GM21526 (cell line): ENCODE results near the gene DUSP10.

Experiments used
- ATAC-seq: cut with Tn5 transposase; IDR thresholded peaks from one replicate; pipeline ENCODE4 v1.9.1; 2021; ENCODE audit warnings: moderate library complexity; ENCODE audit not compliant: unreplicated experiment, low FRiP score

DUSP10 gene

DNA sequence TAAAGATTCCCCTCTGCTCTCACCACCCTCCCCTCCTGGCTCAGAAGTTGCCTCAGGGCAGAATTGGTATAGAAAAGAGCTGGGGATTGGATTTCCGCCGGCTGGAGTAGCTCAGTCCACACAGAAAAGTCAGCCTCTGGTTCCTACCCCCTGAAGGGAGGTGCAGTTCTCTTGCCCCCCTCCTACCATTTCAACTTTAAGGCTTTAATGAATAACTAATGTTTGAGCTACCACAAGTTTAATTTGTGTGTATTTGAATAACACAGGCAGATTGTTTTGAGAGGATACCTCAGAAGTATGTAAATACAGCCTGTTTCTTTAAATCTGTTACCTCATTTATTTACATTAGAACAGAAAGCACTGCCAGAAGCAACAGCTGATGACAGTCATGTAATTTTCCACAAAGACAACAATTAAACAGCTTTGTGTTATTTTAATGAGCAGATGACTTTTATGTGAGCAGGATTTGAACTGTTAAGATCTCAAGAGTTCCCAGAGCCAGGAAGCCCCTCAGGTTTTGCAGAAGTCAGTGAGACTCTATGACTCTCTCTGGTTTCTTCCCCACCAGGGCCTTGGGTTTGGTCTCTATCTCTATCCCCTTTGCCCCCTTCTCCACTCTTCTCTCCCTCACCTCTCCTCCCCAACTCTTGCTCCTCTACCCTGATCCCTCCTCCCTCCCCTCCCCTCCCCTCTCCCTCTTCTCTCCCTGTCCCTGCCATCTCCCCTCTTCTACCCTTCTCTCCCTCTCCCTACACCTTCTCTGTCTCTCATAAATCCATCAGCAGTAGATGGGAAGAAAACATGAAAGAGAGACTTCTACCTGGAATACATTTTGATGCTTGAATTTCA is 26.3 kb downstream of the DUSP10 start:
- ATAC-seq: no peak

DNA sequence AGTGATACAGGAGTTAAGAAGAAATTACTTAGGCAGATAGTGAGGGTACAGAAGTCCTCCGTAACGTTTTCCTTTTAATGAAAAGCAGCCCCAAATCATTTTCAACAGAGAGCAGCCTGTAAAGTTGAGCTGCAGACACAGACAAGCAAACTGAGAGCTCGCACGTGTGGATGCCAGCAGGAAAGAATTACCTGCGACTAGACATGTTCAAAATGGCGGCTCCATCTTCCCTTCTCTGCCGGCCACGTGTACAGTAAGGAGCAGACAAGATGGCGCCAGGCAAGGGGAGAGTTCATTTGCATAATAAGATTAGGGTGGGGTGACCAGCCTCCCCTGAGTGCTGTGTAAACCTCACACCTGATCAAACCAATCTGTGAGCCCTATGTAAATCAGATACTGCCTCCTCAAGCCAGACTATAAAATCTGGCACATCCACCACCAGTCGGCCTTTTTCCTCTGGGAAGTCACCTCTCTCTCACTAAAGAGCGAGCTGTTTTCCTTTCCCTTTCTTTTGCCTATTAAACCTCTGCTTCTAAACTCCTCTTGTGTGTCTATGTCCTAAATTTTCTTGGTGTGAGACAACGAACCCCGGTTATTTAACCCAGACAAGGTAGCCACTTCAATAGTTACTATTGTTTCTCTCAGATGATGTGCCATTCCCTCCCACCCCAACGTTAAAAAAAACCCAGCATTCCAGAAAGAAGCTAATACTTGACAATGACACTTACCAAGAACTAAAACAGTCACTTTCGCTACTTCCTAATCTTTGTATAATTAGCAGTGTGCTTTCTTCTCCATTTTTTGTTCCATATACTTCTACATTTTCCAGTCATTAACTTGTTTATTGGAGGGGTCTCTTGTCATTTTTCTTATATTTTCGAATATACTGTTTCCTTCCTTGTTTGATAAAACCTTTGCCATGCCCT is 27.4 kb downstream of the DUSP10 start:
- ATAC-seq: no peak

DNA sequence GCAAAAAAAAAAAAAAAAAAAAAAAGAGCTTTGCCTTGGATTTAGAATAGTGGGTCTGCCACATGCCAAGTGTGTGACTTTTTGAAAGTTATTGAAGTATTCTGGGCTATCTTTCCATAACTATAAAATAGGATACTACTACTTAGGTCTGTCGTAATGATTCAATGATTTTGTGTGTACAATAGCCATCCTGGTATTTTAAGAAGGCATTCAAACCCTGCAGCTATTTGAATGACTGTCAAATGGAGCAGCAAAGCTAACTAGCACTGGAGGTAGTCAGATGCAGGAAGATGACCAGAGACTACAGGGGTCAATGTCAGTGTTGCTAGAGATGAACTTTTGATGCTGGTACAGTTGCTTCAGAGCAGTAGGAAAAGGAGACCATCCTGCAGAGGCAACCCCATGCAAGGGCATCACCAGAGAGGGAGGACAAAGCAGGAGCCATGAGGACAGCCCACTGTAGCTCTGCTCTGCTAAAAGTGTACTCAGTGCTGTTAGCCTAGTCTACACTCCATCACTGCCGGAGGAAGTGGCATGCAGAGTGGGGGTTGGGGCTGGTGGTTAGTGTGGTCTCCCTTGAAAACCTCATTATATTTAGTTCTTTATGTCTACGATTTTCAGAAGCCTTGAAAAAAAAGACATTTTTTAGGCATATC is 29.0 kb downstream of the DUSP10 start:
- ATAC-seq: peak; percentile 61

DNA sequence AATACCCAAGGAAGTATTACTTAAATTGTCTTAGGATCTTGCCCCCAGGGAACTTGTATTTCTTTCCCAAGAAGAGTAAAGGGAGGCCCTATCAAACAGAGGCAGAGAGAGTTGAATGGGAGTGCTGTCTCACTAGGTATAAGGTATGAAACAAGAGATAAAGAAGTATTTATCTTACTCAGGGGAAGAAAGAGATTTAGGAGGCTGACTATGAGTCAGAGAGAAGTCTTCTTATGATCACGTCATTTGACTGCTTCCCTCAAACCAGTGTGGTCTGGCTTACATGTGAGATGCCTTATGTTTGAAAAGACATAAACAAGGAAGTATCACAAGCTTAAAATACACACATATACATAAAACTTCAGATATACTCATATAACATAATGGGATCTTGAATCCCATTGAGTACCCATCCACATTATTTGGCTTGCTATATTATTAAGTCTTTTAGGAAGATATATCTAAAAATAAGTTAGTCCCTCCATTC is 29.6 kb downstream of the DUSP10 start:
- ATAC-seq: peak; percentile 62

DNA sequence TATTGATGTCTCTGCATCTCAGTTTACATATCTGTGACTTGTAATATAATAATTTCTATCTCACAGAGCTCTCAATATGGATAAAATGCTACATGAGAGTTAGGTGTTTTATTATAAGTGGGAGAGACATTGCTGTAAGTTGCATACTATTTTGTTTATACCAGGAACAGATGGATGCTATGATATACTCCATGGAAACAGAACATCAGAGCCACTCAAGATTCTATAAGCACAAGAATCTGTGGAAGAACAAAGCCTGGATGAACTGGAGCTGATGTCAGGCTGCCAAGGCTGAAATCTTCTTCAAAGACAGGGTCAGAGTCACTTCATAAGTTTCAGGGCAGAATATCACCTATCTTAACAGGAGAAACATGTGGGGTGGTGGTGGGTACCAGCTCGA is 30.2 kb downstream of the DUSP10 start:
- ATAC-seq: no peak

DNA sequence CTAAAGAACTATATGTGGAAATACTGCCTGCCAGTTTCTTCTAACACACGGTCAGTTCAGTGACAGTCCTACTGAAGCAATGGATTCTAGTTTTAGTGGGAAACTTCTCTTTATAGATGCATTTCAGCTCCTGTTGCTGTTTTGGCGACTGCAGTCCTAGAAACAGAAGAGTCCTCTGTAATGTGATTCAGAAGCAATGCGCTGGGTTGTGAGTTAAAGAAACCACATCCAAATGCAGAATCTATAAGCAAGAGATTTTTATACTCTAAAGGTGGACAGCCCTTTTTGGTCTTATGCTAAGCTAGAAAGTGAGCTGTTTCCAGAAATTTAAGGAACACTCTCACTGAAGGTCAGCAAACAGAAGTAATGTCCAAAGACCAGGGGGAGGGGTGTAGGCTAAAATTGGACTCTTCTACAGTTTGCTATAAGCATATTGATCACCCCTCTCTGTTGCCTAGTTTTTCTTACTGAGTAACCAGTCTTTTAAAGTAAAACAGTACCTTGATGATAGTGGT is 30.8 kb downstream of the DUSP10 start:
- no peak for ATAC-seq

DNA sequence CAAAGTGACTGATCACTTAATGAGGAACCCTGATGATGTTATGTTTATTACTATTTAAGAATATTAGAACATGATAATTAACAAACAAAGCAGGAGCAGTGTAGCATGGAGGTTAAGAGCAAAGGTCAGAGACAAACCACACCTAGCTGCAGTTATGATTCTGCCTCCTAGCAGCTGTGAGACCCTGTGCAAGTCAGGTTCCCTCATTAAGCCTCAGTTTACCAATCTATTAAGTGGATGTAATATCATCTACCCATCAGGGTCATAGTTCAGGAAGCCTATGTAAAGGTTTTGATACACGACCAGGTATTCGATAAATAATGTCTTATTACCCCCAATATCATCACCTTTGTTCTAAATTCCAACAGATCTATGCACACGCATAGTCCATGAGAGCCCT is 32.0 kb downstream of the DUSP10 start:
- ATAC-seq: no peak

DNA sequence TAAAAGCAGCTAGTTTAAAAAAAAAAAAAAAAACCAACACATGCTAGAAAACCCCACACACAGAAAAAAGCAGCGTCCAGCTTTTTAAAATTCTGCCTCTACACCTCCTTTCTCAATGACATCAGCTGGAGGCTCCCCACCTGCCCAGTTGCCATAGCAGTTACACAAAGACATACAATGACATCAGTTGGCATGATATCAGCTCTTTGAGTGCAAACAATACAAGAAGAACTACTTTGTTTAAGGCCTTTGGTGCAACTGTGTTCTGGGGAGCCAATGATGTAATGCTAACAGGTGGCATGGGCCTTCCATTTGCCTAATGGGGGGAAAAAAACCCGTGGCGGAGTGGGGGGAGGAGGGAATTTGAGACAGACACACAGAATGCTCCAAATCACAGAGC is 32.9 kb downstream of the DUSP10 start:
- ATAC-seq: no peak

DNA sequence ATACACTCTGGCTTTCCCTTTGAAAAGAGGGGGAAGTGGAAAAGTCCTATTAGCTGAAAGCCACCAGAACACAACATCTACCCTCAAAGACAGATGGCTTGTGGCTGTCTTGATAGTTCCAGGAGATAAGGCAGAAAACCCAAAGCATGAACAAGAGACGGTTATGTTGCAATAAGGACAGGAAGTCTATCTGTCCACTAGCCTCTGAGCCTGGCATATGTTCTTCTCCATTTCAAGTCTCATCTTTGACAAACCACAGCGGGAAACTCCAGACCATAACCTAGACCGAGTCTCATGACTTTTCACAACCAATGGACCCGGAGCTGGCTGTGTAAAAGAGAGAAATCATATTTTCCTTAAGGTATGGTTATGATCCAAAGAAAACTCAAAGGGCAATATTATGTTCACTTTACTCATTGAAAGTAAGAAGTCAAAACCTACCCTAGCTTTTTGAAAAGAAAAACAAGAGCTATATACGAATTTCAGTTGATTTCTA is 33.8 kb downstream of the DUSP10 start:
- ATAC-seq: peak; percentile 51

DNA sequence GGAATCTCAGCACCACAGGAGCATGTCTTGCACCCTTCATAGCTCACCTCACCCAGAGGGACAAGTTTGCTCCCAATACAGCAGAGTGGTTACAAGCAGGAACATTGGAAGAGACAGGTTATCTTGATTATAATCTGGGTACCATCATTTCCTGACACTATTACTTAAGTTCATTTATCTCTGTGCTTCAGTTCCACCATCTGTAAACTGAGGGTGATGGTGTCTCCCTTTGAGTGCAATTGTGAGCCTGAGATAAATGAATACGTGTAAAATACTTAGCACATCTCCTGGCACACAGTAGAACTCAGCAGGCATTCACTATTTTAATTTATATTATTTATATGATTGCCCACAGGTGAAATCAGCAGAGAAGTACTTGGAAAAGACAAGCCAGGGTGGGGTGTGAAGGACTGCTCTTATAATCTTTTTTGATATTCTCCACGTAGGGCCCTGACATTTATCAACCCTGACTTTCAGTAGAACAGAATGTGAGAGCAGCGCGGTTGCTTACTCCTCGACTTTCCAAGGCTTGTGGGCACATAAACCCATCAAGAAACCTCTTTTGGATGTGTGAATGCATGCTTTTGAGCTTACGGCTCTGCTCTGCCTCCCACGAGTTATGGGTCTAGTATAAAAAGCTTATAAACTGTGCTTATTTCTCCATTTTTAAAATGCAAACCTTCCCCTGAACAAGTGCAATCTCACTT is 34.9 kb downstream of the DUSP10 start:
- ATAC-seq: no peak

DNA sequence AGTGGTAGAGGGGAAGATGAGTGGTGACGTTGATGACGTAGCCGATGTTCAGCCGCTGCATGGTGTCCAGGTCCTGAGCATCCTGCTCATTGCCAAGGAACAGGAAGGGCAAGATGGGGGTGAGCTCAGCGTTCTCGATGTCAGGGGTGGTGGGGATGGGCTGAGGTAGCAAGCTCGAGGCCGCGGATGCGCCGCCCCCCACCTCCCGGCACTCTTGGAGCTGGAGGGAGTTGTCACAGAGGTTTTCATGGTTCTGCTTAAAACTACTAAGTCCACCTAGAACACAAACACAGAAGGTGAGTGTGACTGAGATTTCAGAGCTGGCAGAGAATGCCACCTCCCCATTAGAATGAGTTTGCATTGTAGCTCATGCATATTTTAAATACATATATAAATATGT is 35.7 kb downstream of the DUSP10 start:
- no peak for ATAC-seq

DNA sequence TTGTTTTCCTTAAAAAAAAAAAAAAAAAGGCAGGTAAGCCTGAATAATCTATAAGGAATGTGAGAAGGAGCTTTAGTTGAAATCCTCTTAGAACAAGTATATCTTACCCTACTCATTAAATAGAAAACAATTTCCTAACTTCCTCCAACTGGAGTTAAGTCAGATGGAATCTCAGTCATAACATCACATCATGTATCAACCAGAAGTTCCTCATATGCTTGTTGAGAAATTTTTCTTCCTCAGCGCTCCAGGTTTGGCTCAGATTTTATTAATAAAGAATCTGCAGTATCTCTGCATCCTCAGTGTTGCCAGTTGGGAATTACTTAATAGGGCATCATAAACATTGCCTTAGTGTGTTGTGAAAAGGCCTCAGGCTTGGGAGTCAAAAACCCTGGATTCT is 37.6 kb downstream of the DUSP10 start:
- ATAC-seq: no peak

DNA sequence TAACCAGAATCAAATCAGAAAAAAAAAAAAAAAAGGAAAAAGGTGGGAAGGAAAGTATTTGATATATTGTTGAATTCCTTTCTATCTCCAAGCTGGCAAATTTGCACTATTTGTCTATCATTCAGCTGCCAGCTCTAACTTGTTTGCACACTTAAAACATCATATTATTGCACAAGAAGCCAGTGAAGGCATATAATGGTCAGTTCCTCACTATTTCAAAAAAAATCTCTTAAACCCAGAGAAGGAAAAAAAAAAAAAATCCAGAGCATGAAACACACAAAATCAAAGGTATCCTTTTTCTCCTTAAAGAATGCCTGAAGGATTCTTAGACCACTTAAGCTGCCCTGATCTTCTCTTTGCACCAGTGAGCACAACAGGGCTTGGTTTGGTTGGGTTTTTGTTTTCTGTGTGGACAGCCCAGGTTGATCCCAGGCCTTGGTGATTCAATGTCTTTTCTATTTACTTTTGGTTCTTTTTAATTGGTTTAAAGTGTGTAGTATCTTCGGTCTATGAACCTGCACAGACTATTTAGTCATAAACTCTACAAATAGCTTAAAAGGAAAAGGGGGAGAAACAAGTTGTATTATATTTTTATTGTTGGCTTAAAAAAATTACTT is 40.2 kb downstream of the DUSP10 start:
- no peak for ATAC-seq

DNA sequence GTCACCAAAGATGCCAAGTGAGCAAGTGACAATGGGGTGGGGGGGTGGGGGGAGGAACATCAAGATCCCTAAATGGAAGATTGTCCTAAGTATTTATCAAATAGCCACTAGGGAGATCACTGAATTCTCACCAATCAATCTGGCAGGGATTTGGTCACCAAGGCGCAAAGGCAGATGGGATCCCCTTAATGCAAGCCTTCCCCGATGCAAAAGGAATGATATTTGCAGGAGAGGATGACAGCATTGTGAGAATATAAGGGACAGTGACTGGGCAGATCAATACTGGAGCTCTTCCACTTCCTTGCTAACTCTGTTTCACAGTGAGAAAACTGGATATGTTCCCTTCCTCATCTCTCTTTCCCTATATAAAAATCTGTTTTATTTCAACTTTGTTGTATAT is 40.9 kb downstream of the DUSP10 start:
- no peak for ATAC-seq

DNA sequence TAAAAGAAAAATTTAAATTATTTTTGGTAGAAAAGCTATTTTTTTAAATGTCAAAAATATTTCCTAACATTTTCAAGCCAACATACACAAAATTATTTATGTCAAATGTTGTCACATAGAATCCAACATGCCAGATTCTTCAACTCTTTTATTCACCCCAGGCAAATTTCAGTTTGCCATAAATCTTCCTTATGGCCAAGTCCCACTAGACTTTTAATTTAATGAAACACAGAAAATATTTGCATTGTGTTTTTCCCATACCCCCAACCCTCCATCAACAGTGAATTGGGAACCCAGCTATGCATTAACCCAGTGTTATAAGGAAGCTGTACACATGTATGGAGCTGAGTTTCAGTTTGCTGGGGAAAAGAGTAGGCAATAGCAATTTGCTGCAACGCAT is 41.4 kb downstream of the DUSP10 start:
- ATAC-seq: no peak

DNA sequence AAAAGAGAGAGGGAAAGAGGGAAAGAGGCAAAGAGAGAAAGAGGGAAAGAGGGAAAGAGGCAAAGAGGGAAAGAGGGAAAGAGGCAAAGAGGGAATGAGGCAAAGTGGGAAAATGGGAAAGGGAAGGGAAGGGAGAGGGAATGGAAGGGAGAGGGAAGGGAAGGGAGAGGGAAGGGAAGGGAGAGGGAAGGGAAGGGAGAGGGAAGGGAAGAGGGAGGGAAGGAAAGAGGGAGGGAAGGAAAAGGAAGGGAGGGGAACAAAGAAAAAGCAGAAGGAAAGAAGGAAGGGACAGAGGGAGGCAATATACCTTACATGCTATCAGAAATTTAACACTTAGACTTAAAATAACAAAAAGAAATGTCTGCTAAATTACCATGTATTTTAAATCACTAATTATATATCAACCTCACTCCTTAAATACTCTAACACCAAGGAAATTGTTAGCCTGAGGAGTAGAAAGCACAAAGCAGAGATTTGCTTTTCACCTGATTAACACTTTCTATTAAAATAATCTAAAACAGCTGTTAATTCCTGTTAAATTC is 41.8 kb downstream of the DUSP10 start:
- ATAC-seq: no peak

DNA sequence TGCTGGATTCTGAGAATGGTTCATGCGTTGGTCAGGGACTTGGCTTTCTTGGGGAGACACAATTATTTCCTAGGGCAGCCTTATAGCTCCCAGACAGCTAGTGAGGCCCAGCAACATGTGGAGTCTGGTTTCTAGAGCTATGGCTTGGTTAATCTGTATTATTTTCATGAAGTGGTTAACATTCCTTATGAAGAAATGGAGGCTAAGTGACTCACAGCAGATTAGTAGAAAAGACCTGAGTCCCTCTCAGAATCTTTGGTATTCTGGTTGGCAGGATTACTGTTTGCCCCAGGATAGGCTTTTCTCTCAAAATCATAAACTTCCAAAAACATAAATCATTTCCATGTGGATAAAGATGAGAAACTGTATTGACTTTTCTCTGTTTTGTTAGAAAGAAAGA is 42.3 kb downstream of the DUSP10 start:
- no peak for ATAC-seq

DNA sequence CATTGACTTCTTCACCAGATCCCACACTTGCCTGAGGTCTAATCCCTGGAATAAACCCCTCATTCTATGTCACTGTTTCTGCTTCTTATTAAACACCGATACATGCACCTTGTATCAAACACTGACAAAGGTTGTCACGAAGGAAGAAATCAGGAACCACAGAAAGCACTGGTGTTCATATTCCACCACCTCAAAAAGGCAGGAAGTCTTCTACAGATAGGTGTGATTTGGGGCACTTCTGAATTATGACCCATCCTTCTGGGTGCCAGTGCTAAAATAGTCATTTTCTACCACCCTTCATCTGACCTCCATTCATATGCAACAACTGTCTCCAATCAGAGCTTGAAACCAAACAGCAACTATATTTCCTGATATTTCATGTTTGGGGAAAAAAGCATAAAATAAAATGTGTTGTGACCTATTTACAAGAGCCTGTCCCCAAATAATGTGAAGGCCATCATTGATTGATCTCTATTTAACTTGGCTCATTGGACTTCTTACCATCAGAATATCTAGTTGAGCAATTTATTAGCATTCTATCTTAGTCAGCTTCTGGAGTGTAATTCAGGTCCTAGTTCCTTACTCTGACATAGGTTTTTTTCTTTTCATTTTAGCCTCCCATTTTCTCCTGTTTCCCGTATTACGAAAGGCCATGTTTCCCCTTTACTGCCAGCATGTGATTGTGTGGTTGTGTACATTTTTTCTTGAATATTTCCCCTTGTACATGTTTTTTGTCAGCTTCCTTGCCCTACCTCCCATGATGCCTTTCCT is 43.1 kb downstream of the DUSP10 start:
- no peak for ATAC-seq
